ENCODE measurements around the gene RHBDL1. TPM values are rescaled to one million over a fixed set of nuclear protein-coding genes. Genes with fewer than 3 reads are reported as not detected.

The RHBDL1 gene
- total RNA-seq, 2 donors from 2014 or later, result 0.42 to 8.0 TPM

DNA sequence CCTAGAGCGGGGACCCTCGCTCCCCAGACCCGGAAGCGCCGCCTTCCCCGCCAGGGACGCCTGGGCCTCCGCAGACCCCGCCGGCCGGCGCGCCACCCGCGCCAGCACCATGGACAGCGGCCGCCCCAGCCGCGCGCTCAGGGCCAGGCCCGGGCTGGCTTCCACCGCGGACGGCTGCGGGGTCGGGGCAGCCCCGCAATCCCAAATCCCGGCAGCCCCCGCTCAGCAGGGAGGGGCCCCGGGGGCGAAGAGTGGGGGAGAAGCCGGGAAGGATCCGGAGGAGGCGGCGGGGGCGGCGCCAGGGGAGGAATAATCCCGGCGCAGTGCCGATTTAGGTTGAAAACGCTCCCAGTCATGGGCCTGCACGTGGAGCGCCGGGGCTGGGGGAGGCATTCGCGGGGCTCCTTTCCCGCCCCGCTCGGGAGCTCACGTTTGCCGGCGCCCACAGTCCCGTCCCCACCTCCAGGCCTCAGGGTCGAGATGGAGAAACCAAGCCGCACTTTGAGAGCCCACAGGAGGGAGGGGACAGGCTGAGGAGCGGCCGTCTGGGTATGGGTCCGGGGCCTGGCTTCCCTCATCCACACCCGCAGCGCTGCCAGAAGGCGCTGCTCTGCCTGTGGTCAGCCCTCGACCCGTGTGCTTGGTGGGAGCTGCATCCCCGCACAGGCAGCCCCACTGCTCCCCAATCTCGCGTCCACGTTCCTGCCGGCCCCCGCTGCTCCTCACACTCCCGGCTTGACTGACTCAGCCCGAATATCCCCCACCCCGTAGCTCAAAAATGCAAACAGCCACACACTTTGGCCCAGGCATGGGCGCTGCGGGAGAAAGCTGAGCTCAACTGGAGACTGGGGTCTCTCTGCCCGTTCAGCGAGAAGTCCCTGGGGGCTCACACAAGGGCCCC is 25.5 kb downstream of the RHBDL1 start:
- Histone ChIP-seq H3K9me3 (no peaks in the 10 kb centered on the region), H3K27ac (no peak overlapping the region), H3K4me1 (ENCODE audit: control insufficient read depth in 1 of 2, low read depth in 2 of 2) (no peaks in the 10 kb centered on the region), H3K36me3 (no peaks in the 10 kb centered on the region), H3K4me3 (no peak overlapping the region), H3K27me3 (replicated peaks; ENCODE audit: insufficient read depth) (peaks cover 19% of the 10 kb centered on the region)
- no peak for DNase-seq (ENCODE audit: low spot score)
- TF ChIP-seq, protein P1, sequence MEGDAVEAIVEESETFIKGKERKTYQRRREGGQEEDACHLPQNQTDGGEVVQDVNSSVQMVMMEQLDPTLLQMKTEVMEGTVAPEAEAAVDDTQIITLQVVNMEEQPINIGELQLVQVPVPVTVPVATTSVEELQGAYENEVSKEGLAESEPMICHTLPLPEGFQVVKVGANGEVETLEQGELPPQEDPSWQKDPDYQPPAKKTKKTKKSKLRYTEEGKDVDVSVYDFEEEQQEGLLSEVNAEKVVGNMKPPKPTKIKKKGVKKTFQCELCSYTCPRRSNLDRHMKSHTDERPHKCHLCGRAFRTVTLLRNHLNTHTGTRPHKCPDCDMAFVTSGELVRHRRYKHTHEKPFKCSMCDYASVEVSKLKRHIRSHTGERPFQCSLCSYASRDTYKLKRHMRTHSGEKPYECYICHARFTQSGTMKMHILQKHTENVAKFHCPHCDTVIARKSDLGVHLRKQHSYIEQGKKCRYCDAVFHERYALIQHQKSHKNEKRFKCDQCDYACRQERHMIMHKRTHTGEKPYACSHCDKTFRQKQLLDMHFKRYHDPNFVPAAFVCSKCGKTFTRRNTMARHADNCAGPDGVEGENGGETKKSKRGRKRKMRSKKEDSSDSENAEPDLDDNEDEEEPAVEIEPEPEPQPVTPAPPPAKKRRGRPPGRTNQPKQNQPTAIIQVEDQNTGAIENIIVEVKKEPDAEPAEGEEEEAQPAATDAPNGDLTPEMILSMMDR (IDR thresholded peaks at IDR 0.05), result no peak
- ATAC-seq (ENCODE audit: insufficient number of reproducible peaks, low FRiP score, low read depth), result no peak

DNA sequence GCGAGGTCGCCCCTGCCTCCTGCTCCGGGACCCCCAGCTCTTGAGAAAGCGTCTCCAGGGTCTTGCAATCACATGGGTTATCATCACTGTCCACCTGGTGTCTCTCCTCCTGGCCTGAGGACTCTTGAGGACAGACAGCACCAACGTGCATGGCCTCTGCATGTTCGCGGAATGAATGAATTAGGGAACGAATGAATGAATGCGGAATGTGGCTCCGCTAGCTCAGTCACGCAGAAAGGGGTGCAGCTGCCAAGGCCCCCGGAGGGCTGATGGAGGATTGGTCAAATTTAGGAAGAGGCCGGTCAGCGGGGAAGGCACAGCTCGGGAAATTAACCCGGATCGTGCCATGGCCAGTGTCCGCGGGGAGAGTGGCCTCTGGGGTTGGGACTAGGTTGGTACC is 26.9 kb downstream of the RHBDL1 start:
- Histone ChIP-seq H3K9me3 (no peaks in the 10 kb centered on the region), H3K36me3 (no peaks in the 10 kb centered on the region), H3K27ac (no peak overlapping the region), H3K4me3 (no peak overlapping the region), H3K27me3 (replicated peaks; ENCODE audit: insufficient read depth) (peaks cover 23% of the 10 kb centered on the region), H3K4me1 (ENCODE audit: control insufficient read depth in 1 of 2, low read depth in 2 of 2) (no peaks in the 10 kb centered on the region)
- no peak for ATAC-seq (ENCODE audit: insufficient number of reproducible peaks, low FRiP score, low read depth)
- TF ChIP-seq, protein P1 (IDR thresholded peaks at IDR 0.05), result no peak
- no peak for DNase-seq (ENCODE audit: low spot score)

DNA sequence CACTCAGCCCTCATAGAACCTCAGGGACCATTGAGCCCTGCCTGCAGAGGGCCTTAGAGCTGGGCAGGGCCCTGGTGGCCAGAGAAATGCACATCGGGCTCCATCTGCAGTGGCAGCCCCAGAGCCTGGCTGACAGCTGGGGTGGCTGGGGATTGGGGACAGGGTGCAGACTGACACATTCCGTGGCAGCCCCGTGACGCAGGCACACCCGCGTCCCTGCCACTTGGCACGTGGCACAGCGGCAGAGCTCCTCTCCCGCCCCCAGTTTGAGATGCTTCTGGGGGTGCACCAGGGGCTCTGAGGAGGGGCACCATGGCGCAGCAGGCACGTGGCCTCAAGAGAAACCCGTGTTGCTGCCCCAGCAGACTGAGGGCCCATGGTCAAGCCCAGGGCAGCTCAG is 27.9 kb downstream of the RHBDL1 start:
- TF ChIP-seq, protein P1 (IDR thresholded peaks at IDR 0.05), result no peak
- Histone ChIP-seq H3K9me3 (no peaks in the 10 kb centered on the region), H3K27ac (no peak overlapping the region), H3K4me3 (no peak overlapping the region), H3K36me3 (no peaks in the 10 kb centered on the region), H3K4me1 (ENCODE audit: control insufficient read depth in 1 of 2, low read depth in 2 of 2) (no peaks in the 10 kb centered on the region), H3K27me3 (replicated peaks; ENCODE audit: insufficient read depth) (peaks cover 28% of the 10 kb centered on the region)
- DNase-seq (ENCODE audit: low spot score), result no peak
- no peak for ATAC-seq (ENCODE audit: insufficient number of reproducible peaks, low FRiP score, low read depth)

DNA sequence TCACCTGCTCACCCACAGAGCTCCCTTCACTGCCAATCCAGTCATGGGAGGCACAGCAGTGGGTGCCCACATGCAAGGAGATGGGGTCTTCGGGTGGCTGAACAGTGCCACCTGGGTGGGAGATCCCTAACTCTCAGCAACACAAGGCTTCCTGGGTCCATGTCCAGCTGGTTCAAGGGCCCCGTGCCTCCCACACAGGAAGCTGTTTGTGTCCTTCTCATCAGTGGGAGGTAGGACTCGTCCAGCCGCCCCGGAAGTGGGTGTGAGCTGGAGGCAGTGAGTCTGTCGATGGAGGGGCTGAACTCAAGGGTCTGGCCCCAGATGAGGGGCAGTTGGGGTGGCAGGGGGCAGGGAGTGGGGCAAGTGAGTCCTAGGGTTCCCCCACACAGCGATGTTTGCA is 28.6 kb downstream of the RHBDL1 start:
- Histone ChIP-seq H3K4me1 (ENCODE audit: control insufficient read depth in 1 of 2, low read depth in 2 of 2) (no peaks in the 10 kb centered on the region), H3K27ac (no peak overlapping the region), H3K4me3 (no peak overlapping the region), H3K9me3 (no peaks in the 10 kb centered on the region), H3K36me3 (no peaks in the 10 kb centered on the region), H3K27me3 (replicated peaks; ENCODE audit: insufficient read depth) (peaks cover 30% of the 10 kb centered on the region)
- TF ChIP-seq, protein P1 (IDR thresholded peaks at IDR 0.05), result no peak
- DNase-seq (ENCODE audit: low spot score) (no peak), ATAC-seq (ENCODE audit: insufficient number of reproducible peaks, low FRiP score, low read depth) (no peak)

DNA sequence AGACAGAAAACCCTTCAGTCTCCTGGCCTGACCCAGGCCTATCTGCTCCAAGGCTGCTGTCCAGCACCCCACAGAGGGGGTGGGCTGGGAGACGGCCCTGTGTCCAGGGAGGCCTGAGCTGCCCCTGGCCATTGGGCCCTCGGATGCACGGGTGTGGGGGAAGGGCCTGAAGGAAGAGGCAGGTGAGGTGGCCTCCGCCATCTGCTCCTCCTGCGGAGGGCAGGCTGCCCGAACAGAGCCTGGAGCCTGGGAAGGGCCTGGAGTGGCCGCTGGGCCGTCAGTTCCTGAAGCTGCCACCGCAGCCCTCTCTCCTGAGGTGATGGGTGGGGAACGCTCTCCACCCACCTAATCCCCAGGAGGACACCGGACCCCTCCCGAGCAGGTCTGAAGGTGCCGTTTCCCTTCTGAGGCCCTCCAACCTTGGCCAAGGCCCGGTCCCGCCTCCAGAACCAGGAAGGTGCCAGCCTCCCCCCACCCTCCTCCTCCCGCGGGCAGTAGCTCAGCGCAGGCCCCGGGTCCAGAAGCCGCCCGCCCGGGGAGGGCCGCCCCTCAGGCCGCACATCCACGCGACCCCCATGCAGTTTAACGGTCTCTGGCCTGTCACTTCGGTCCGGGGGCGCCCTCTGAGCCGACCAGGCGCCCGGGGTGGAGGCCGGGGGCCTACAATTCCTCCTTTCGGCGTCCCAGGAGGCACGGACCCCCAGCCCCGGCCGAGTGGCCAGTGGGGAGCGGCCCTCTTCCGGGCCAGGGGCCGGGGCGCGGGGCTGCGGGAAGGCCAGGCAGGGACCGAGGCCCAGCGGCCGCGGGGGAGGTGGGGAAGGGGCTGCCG is 29.3 kb downstream of the RHBDL1 start:
- Histone ChIP-seq H3K4me3 (no peak overlapping the region), H3K9me3 (no peaks in the 10 kb centered on the region), H3K27ac (no peak overlapping the region), H3K4me1 (ENCODE audit: control insufficient read depth in 1 of 2, low read depth in 2 of 2) (peaks cover 1 to 4% of the 10 kb centered on the region in 2 donors), H3K27me3 (replicated peaks; ENCODE audit: insufficient read depth) (peaks cover 30% of the 10 kb centered on the region), H3K36me3 (no peaks in the 10 kb centered on the region)
- TF ChIP-seq, protein P1 (IDR thresholded peaks at IDR 0.05), result no peak
- DNase-seq (ENCODE audit: low spot score) (no peak), ATAC-seq (ENCODE audit: insufficient number of reproducible peaks, low FRiP score, low read depth) (no peak)
